Measurements from ENCODE around the gene CYP19A1.

Gene CYP19A1

GRCh38 chr15:51185213-51186159 lies 152.9 kb downstream of the CYP19A1 start:
- no peak for DNase-seq (ENCODE audit: low read depth, low spot score)

- no peak for DNase-seq (ENCODE audit: low read depth, low spot score)
Measured at GRCh38 chr15:51184627-51185026, 153.8 kb downstream of the CYP19A1 start.

DNA sequence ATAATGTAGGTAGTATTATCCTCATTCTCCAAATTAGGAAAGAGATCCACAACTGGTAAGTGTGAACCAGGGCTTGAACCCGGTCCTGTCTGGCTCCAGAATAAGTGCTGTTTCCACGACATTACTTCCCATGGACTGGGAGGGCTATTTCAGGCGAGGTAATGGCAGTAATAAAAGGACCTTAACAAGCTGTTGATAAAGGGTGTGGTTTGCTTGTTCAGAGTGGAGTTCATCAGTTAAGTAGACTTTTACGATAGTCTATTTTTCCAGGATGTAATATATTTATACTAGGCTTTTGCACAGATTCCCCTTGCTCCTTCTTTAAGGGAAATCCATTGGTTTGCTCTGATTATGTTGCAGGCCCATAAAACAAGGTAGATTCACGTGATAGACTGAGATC lies 155.3 kb downstream of the CYP19A1 start:
- DNase-seq (ENCODE audit: low read depth, low spot score): no peak

- no peak for DNase-seq (ENCODE audit: low read depth, low spot score)
Measured at GRCh38 chr15:51181905-51182304, 156.5 kb downstream of the CYP19A1 start.

DNA sequence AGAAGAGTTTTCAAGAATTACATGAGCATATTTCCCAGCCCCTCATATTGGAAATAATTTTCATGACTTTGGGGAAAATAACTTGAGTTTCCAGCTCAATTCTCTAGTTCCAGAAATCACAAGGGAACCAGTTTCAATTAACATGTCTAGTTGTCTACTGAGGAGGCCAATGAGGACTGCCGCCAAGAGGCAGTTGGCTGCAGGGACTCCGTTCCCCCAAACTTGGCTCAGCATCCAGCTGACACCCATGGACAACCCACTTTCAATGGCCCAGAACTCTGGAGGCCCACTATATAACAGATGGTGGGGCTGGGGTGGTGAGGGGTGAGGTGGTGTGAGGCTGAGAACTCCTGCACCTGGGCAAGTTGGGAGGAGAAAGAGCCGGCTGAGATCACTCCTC lies 157.2 kb downstream of the CYP19A1 start:
- no peak for DNase-seq (ENCODE audit: low read depth, low spot score)

DNA sequence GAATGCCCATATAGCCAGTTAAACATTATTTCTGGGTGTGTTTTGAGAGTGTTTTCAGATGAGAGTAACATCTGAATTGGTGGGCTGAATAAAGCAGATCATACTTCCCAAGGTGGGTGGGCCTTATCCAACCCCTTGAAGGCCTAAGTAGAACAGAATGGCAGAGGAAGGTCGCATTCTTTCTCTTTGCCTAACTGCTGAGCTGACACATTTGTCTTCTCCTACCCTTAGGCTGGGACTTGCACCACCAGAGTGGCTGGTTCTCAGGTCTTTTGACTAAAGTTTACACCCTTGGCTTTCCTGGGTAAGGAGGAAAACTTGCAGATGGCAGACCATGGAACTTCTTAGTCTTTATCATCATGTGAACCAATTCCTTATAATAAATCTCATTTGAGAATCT lies 157.9 kb downstream of the CYP19A1 start:
- DNase-seq (ENCODE audit: low read depth, low spot score): no peak

GRCh38 chr15:51180011-51180410 lies 158.4 kb downstream of the CYP19A1 start:
- no peak for DNase-seq (ENCODE audit: low read depth, low spot score)

DNA sequence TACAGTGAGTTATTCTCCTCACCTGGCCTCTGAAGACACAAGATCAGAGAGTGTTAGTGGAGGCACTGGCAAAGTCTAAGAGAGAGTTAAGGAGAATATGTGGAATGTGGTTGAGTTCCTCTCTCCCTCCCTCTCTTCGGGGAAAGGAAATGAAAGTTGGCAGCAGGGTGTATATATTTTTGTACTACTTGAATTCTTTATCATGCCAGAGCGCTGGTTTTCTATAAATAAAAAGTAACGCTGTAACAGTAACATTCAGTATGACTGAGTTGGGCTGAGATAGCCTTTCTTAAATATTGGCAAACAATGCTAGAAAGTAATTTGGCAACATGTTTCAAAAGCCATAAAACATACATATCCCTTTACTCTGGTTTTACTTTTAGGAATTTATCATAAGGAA lies 166.2 kb downstream of the CYP19A1 start:
- no peak for DNase-seq (ENCODE audit: low read depth, low spot score)

DNA sequence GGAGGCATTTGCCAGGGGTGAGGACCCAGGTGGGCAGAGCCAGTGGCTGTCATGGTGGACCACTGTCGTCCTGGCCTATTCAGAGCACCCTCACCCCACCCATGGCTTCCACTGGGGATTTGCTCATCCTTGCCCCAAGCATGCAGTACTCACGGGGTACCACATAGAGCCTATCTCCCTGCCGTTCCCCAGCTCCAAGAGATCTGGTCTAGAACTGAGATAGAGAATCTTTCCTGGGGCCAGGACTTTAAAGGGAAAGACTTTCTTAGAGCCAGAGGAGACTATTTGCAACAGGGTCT lies 166.8 kb downstream of the CYP19A1 start:
- no peak for DNase-seq (ENCODE audit: low read depth, low spot score)

- no peak for DNase-seq (ENCODE audit: low read depth, low spot score)
Measured at GRCh38 chr15:51170882-51171633, 167.3 kb downstream of the CYP19A1 start.

- DNase-seq (ENCODE audit: low read depth, low spot score): no peak
Measured at GRCh38 chr15:51168700-51169099, 169.7 kb downstream of the CYP19A1 start.

GRCh38 chr15:51163843-51164242 lies 174.6 kb downstream of the CYP19A1 start:
- DNase-seq (ENCODE audit: low read depth, low spot score): no peak

DNA sequence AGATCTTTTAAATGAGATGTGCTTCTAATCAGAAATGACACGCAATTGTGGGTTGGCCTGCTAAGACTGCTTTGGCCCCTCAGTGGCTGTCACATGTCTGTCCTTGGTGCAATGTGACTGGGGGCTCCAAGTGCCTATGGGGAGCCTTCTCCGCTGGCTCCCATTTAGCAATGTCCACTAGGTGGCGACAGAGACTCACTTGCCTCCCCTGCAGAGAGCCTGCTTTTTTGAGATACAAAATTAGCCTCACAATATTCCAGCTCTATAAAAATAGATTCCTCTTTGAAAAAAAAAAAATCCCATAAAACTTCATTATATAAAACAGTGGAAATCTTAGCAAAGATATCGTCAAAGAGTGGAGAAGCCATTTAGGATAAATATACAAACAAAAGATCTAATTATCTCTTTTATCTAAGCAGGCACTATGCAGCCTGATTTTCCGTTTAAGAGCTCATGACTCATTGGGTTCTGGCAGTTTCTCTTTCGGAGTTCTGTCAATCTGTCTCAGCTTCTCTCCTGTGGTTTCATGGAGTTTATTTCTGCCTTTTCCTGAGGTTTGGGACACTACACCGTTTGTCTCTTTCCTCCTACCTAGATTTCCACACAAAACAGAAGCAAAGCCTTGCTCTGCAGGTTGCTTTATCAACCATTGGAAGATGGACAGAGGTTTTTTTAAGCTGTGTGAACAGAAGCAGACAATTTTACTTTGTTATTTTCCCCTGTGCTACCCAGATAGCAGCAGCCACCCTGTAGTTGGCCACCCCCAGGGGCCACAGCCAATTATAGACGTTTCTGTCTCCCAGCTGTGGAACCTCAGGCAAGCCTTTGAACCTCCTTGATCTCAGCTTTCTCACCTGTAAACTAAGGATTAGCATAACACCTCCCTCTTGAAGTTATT lies 175.3 kb downstream of the CYP19A1 start:
- no peak for DNase-seq (ENCODE audit: low read depth, low spot score)

DNA sequence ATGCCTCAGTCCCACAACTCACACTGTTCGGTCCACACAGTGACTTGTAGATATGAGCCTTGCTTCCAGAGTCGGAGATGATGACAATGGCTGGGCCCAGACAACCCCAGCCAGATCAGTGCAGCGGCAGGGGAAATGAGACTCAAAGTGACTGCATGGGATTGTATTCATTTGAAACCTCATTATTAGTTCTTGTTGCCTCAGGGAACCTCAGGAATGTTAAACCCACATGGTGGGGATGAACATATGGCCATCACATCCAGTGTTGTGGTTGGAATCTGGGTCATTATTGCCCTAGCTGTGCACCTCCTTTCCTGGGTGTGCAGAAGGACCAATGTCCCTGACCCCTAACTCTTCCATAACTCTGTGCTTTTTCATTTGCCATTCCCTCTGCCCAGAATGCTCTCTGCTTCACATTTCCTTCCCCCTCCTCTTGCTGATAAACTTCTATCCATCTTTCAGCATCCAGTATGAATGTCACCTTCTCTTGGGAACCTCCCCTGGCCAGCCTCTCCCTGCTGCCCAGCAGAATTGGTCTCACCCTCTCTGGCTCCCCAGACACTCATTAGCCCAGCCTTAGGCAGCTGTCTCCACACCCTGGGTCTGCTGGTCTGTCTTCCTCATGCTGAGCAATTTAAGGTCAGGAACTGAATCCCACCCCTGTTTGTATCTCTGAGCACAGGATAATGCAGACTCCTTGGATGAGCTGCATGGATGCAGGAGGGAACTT lies 176.7 kb downstream of the CYP19A1 start:
- DNase-seq (ENCODE audit: low read depth, low spot score): no peak

- no peak for DNase-seq (ENCODE audit: low read depth, low spot score)
Measured at GRCh38 chr15:51160484-51160883, 177.9 kb downstream of the CYP19A1 start.

Measured in iPS DF 19.7 (cell line).